ENCODE measurements around the gene LRP11.

Gene LRP11

GRCh38 chr6:149821492-149821891 is 42.7 kb downstream of the LRP11 start:
- POLR2A ChIA-PET (ENCODE audit: low non-redundant PET), result no interaction called here
- TF ChIP-seq CTCF (conservative IDR thresholded peaks at IDR 0.05; ENCODE audit: low read depth), result no peak
- no peak for DNase-seq (ENCODE audit: low spot score)
- H3K27ac ChIP-seq, result no peak overlapping the region
- CTCF ChIA-PET, result no interaction called here

GRCh38 chr6:149820506-149820905 is 43.7 kb downstream of the LRP11 start:
- no peak overlapping the region for H3K27ac ChIP-seq
- ChIA-PET POLR2A (ENCODE audit: low non-redundant PET) (no interaction called here), CTCF (no interaction called here)
- no peak for TF ChIP-seq CTCF (conservative IDR thresholded peaks at IDR 0.05; ENCODE audit: low read depth)
- no peak for DNase-seq (ENCODE audit: low spot score)

GRCh38 chr6:149815788-149816187 is 48.4 kb downstream of the LRP11 start:
- no peak for DNase-seq (ENCODE audit: low spot score)
- no peak overlapping the region for H3K27ac ChIP-seq
- TF ChIP-seq CTCF (conservative IDR thresholded peaks at IDR 0.05; ENCODE audit: low read depth), result no peak
- CTCF ChIA-PET, result no interaction called here
- POLR2A ChIA-PET (ENCODE audit: low non-redundant PET), result no interaction called here

GRCh38 chr6:149813351-149813750 is 50.8 kb downstream of the LRP11 start:
- ChIA-PET POLR2A (ENCODE audit: low non-redundant PET) (no interaction called here), CTCF (interaction anchor here (0.7 kb wide), 1 partner anchor 29 kb away, joined by 4 read pairs; no protein-coding TSS in a partner anchor)
- no peak overlapping the region for H3K27ac ChIP-seq
- no peak for TF ChIP-seq CTCF (conservative IDR thresholded peaks at IDR 0.05; ENCODE audit: low read depth)
- no peak for DNase-seq (ENCODE audit: low spot score)

- no peak for DNase-seq (ENCODE audit: low spot score)
- ChIA-PET CTCF (no interaction called here), POLR2A (ENCODE audit: low non-redundant PET) (no interaction called here)
- no peak for TF ChIP-seq CTCF (conservative IDR thresholded peaks at IDR 0.05; ENCODE audit: low read depth)
- no peak overlapping the region for H3K27ac ChIP-seq
These were observed 54.4 kb downstream of the LRP11 start for GRCh38 chr6:149809798-149810197.

GRCh38 chr6:149806127-149806526 is 58.0 kb downstream of the LRP11 start:
- TF ChIP-seq CTCF (conservative IDR thresholded peaks at IDR 0.05; ENCODE audit: low read depth), result no peak
- CTCF ChIA-PET, result no interaction called here
- H3K27ac ChIP-seq, result 0 out of 2 replicates have a peak overlapping the region, but pooled peaks have one; percentile 39
- DNase-seq (ENCODE audit: low spot score), result no peak
- POLR2A ChIA-PET (ENCODE audit: low non-redundant PET), result no interaction called here

GRCh38 chr6:149783551-149783950 is 80.6 kb downstream of the LRP11 start:
- DNase-seq (ENCODE audit: low spot score), result no peak
- no peak for TF ChIP-seq CTCF (conservative IDR thresholded peaks at IDR 0.05; ENCODE audit: low read depth)
- ChIA-PET POLR2A (ENCODE audit: low non-redundant PET) (no interaction called here), CTCF (interaction anchor here (1.1 kb wide), 1 partner anchor 30 kb away, joined by 4 read pairs; no protein-coding TSS in a partner anchor)
- no peak overlapping the region for H3K27ac ChIP-seq
